H9 (cell line): ENCODE data around the gene PKNOX2. TPM values are rescaled to one million over a fixed set of nuclear protein-coding genes. Genes with fewer than 3 reads are reported as not detected.

Source experiments
- DNase-seq: peaks from one replicate; pipeline ENCODE4 v3.0.0-alpha.2; 2017
- H2AFZ ChIP-seq: one replicate; pipeline ENCODE4 v1.6.1; 2013; ENCODE audit warnings: mild to moderate bottlenecking, low read length, control low read depth, moderate library complexity
- H2AK5ac ChIP-seq: 2 replicates; pipeline ENCODE4 v1.6.1; 2013; ENCODE audit warnings: low read length, control low read depth, mixed read lengths; ENCODE audit not compliant: insufficient read length
- H2BK120ac ChIP-seq: one replicate; pipeline ENCODE4 v1.6.1; 2013; ENCODE audit warnings: low read depth, mild to moderate bottlenecking, low read length, control low read depth, inconsistent platforms; ENCODE audit not compliant: poor library complexity, severe bottlenecking
- H2BK12ac ChIP-seq: 2 replicates; pipeline ENCODE4 v1.6.1; 2013; ENCODE audit warnings: low read length, control low read depth, mixed read lengths, low read depth; ENCODE audit not compliant: insufficient read length
- H2BK15ac ChIP-seq: 2 replicates; pipeline ENCODE4 v1.6.1; 2013; ENCODE audit warnings: low read depth, low read length, control low read depth
- H2BK20ac ChIP-seq: one replicate; pipeline ENCODE4 v1.6.1; 2013; ENCODE audit warnings: low read depth, mild to moderate bottlenecking, low read length, control low read depth, inconsistent platforms; ENCODE audit not compliant: poor library complexity, severe bottlenecking
- H2BK5ac ChIP-seq: 2 replicates; pipeline ENCODE4 v1.6.1; 2013; ENCODE audit warnings: low read length, control low read depth, mixed read lengths; ENCODE audit not compliant: insufficient read length
- H3K14ac ChIP-seq: 2 replicates; pipeline ENCODE4 v1.6.1; 2013; ENCODE audit warnings: low read length, control low read depth; ENCODE audit not compliant: insufficient read depth
- H3K18ac ChIP-seq: 2 replicates; pipeline ENCODE4 v1.6.1; 2013; ENCODE audit warnings: low read depth, mild to moderate bottlenecking, mixed read lengths, low read length, control low read depth; ENCODE audit not compliant: insufficient read length
- H3K23ac ChIP-seq: 2 replicates; pipeline ENCODE4 v1.6.1; 2013; ENCODE audit warnings: low read length, control low read depth, mixed read lengths, low read depth; ENCODE audit not compliant: insufficient read length
- H3K23me2 ChIP-seq: 2 replicates; pipeline ENCODE4 v1.6.1; 2013; ENCODE audit warnings: low read depth, mild to moderate bottlenecking, mixed read lengths, low read length, control low read depth; ENCODE audit not compliant: insufficient read length, poor library complexity, severe bottlenecking
- H3K27ac ChIP-seq: 2 replicates; pipeline ENCODE4 v1.5.1; 2013; ENCODE audit warnings: low read length, control low read depth, mixed read lengths, low read depth; ENCODE audit not compliant: insufficient read length
- H3K27me3 ChIP-seq: 2 replicates; pipeline ENCODE4 v1.6.1; 2013; ENCODE audit warnings: low read length, control low read depth, inconsistent platforms; ENCODE audit not compliant: insufficient read depth
- H3K4ac ChIP-seq: 2 replicates; pipeline ENCODE4 v1.6.1; 2013; ENCODE audit warnings: low read depth, mild to moderate bottlenecking, control low read depth, inconsistent platforms, low read length, moderate library complexity
- H3K4me1 ChIP-seq: 2 replicates; pipeline ENCODE4 v1.6.1; 2013; ENCODE audit warnings: low read length, control low read depth, inconsistent platforms; ENCODE audit not compliant: insufficient read depth
- H3K4me2 ChIP-seq: 2 replicates; pipeline ENCODE4 v1.6.1; 2013; ENCODE audit warnings: low read length, control low read depth, mixed read lengths; ENCODE audit not compliant: insufficient read length, insufficient read depth
- H3K56ac ChIP-seq: 2 replicates; pipeline ENCODE4 v1.6.1; 2013; ENCODE audit warnings: low read depth, mild to moderate bottlenecking, mixed read lengths, low read length, control low read depth; ENCODE audit not compliant: insufficient read length
- H3K79me1 ChIP-seq: 2 replicates; pipeline ENCODE4 v1.6.1; 2013; ENCODE audit warnings: low read depth, mild to moderate bottlenecking, moderate library complexity, low read length, control low read depth, inconsistent platforms; ENCODE audit not compliant: insufficient read depth, poor library complexity, severe bottlenecking
- H3K79me2 ChIP-seq: 2 replicates; pipeline ENCODE4 v1.6.1; 2013; ENCODE audit warnings: low read length, control low read depth, inconsistent platforms; ENCODE audit not compliant: insufficient read depth
- H3K9ac ChIP-seq: 2 replicates; pipeline ENCODE4 v1.6.1; 2013; ENCODE audit warnings: low read length, control low read depth, mixed read lengths; ENCODE audit not compliant: insufficient read length; ENCODE audit errors: extremely low read depth
- H3K9me3 ChIP-seq: one replicate; pipeline ENCODE4 v1.6.1; 2013; ENCODE audit warnings: low read depth, low read length, inconsistent platforms; ENCODE audit not compliant: control insufficient read depth
- H3T11ph ChIP-seq: one replicate; pipeline ENCODE4 v1.6.1; 2013; ENCODE audit warnings: mild to moderate bottlenecking, low read length, control low read depth, inconsistent platforms
- H4K20me1 ChIP-seq: one replicate; pipeline ENCODE4 v1.6.1; 2013; ENCODE audit not compliant: control insufficient read depth, insufficient read length, insufficient read depth
- H4K5ac ChIP-seq: 2 replicates; pipeline ENCODE4 v1.6.1; 2013; ENCODE audit warnings: low read depth, mild to moderate bottlenecking, mixed read lengths, low read length, control low read depth; ENCODE audit not compliant: insufficient read length
- H4K8ac ChIP-seq: replicated peaks from 2 replicates; pipeline ENCODE4 v1.6.1; 2013; ENCODE audit warnings: low read length, control low read depth, mixed read lengths, low read depth; ENCODE audit not compliant: insufficient read length
- H4K91ac ChIP-seq: 2 replicates; pipeline ENCODE4 v1.6.1; 2013; ENCODE audit warnings: low read depth, mild to moderate bottlenecking, moderate library complexity, mixed read lengths, low read length, control low read depth; ENCODE audit not compliant: insufficient read length
- H3K27ac Mint-ChIP-seq, 3 experiments: 2 replicates in 2 of 3; 3 replicates in 1 of 3; pipeline ENCODE4 v1.8.0; 2020 to 2021; ENCODE audit warnings: mixed read lengths in 3 of 3, mild to moderate bottlenecking in 1 of 3, moderate library complexity in 1 of 3
- H3K27me3 Mint-ChIP-seq: 2 replicates; pipeline ENCODE4 v1.8.0; 2021; ENCODE audit warnings: low read depth, mild to moderate bottlenecking, moderate library complexity, mixed read lengths
- H3K36me3 Mint-ChIP-seq, 3 experiments: 2 replicates in 2 of 3; 3 replicates in 1 of 3; pipeline ENCODE4 v1.8.0; 2020 to 2021; ENCODE audit warnings: low read depth in 3 of 3, mixed read lengths in 3 of 3; ENCODE audit not compliant: insufficient read depth in 1 of 3
- H3K4me1 Mint-ChIP-seq, 2 experiments: 2 replicates each; pipeline ENCODE4 v1.8.0; 2020; ENCODE audit warnings: mixed read lengths in 2 of 2
- H3K4me3 Mint-ChIP-seq, 2 experiments: 2 replicates in 1 of 2; 3 replicates in 1 of 2; pipeline ENCODE4 v1.8.0; 2020 to 2021; ENCODE audit warnings: mild to moderate bottlenecking in 2 of 2, mixed read lengths in 2 of 2, moderate library complexity in 1 of 2
- H3K9me3 Mint-ChIP-seq, 2 experiments: 2 replicates in 1 of 2; 3 replicates in 1 of 2; pipeline ENCODE4 v1.8.0; 2020; ENCODE audit warnings: mild to moderate bottlenecking in 2 of 2, mixed read lengths in 2 of 2, moderate library complexity in 1 of 2
- WGBS: extraction: QIAGEN DNeasy Blood & Tissue Kit; methylation state at CpG from one replicate; pipeline ENCODE4 v1.1.7; 2013; ENCODE audit warnings: missing lambda C conversion rate, low lambda C conversion rate, mixed read lengths; ENCODE audit not compliant: insufficient read length; ENCODE audit errors: extremely low coverage; 5-methylcytosine and 5-hydroxymethylcytosine counted together
- total RNA-seq: library from RNA; stranded (reverse); gene quantifications from 2 replicates; pipeline ENCODE4 v1.2.1, GENCODE V29; 2021
- TF ChIP-seq, protein P1 (sequence below): fragments of 200-600 bp; sonication (generic); conservative IDR thresholded peaks from 3 replicates; pipeline ENCODE4 v1.8.0; 2021; ENCODE audit warnings: antibody characterized with exemption, mild to moderate bottlenecking

The PKNOX2 gene
- total RNA-seq, 1 experiment from 2014 or later, result 1.3 TPM

GRCh38 chr11:125250318-125251213 lies 86.0 kb downstream of the PKNOX2 start:
- Histone ChIP-seq H3T11ph (no peak overlapping the region), H3K4ac (no peak overlapping the region)

More at GRCh38 chr11:125250318-125251213, 86.0 kb downstream of the PKNOX2 start:
- Mint-ChIP-seq H3K27me3 (peaks cover 16% of the 10 kb centered on the region), H3K27ac (peak overlapping the region in 2 of 3 experiments; percentile 77 to 89; a peak in 4 of 7 replicates), H3K9me3 (no peaks in the 10 kb centered on the region; a peak in 1 of 5 replicates), H3K4me1 (peaks cover 9 to 18% of the 10 kb centered on the region in 2 experiments), H3K4me3 (no peak overlapping the region), H3K36me3 (peaks cover 0 to 2% (median 0%) of the 10 kb centered on the region in 3 experiments; a peak in 1 of 7 replicates)
- no peaks in the 10 kb centered on the region for H3K79me2 ChIP-seq
- DNase-seq, result no peak
- no peak overlapping the region for H2AFZ ChIP-seq
- H3K9ac ChIP-seq, result no peak overlapping the region
- H2AK5ac ChIP-seq, result no peak overlapping the region
- no peak overlapping the region for H2BK120ac ChIP-seq
- H3K56ac ChIP-seq, result no peak overlapping the region
- no peak overlapping the region for H2BK15ac ChIP-seq
- H3K4me1 ChIP-seq, result no peaks in the 10 kb centered on the region
- TF ChIP-seq, protein P1, sequence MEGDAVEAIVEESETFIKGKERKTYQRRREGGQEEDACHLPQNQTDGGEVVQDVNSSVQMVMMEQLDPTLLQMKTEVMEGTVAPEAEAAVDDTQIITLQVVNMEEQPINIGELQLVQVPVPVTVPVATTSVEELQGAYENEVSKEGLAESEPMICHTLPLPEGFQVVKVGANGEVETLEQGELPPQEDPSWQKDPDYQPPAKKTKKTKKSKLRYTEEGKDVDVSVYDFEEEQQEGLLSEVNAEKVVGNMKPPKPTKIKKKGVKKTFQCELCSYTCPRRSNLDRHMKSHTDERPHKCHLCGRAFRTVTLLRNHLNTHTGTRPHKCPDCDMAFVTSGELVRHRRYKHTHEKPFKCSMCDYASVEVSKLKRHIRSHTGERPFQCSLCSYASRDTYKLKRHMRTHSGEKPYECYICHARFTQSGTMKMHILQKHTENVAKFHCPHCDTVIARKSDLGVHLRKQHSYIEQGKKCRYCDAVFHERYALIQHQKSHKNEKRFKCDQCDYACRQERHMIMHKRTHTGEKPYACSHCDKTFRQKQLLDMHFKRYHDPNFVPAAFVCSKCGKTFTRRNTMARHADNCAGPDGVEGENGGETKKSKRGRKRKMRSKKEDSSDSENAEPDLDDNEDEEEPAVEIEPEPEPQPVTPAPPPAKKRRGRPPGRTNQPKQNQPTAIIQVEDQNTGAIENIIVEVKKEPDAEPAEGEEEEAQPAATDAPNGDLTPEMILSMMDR, result no peak
- H3K14ac ChIP-seq, result no peak overlapping the region
- H2BK5ac ChIP-seq, result no peak overlapping the region
- H3K23me2 ChIP-seq, result no peaks in the 10 kb centered on the region
- H3K23ac ChIP-seq, result no peak overlapping the region
- H2BK12ac ChIP-seq, result no peak overlapping the region
- H4K8ac ChIP-seq, result no peak overlapping the region
- H3K79me1 ChIP-seq, result no peaks in the 10 kb centered on the region
- H4K91ac ChIP-seq, result no peak overlapping the region
- H3K9me3 ChIP-seq, result no peaks in the 10 kb centered on the region
- no peaks in the 10 kb centered on the region for H3K27me3 ChIP-seq
- no peak overlapping the region for H3K18ac ChIP-seq
- no CpG with 5 or more reads among the region's 17 CpGs for WGBS
- no peak overlapping the region for H2BK20ac ChIP-seq
- no peak overlapping the region for H3K4me2 ChIP-seq
- no peak overlapping the region for H4K5ac ChIP-seq
- H4K20me1 ChIP-seq, result no peaks in the 10 kb centered on the region
- H3K27ac ChIP-seq, result no peak overlapping the region
